ENCODE data around the gene DYNC1H1.

DYNC1H1 gene

DNA sequence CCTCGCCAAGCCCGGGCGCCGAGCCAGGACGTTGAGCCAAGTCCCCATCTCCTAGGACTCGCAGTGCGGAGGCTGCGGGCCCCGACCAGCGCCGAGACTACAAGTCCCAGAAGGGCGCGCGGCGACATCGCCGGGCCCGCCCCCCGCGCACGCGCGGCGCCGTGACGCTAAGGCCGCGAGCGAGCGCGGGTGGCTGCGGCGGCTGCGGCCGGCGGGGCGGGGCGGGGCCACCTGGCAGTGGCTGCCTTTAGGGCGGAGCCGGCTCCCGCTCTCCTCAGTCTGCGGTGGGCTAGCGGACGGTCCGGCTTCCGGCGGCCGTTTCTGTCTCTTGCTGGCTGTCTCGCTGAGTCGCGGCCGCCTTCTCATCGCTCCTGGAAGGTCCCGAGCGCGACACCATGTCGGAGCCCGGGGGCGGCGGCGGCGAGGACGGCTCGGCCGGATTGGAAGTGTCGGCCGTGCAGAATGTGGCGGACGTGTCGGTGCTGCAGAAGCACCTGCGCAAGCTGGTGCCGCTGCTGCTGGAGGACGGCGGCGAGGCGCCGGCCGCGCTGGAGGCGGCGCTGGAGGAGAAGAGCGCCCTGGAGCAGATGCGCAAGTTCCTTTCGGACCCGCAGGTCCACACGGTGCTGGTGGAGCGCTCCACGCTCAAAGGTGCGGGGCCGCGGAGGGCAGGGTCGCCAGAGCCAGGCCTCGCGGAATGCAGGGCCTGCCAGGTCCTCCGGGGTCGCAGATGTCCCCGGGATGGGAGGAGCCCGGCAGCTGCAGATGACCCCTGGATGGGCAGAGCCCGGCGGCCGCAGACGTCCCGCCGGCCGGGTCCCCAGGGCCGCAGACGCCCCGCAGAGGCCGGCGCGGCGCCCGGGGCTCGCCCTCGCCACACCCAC lies at the start of gene DYNC1H1:
Gene DYNC1H1 (plus strand): TSS at position 277 of the 884 bp plus-strand sequence. CDS start 119 bp downstream, at position 396.
- DNase-seq (ENCODE audit: low read depth) = peak; percentile 85

DNA sequence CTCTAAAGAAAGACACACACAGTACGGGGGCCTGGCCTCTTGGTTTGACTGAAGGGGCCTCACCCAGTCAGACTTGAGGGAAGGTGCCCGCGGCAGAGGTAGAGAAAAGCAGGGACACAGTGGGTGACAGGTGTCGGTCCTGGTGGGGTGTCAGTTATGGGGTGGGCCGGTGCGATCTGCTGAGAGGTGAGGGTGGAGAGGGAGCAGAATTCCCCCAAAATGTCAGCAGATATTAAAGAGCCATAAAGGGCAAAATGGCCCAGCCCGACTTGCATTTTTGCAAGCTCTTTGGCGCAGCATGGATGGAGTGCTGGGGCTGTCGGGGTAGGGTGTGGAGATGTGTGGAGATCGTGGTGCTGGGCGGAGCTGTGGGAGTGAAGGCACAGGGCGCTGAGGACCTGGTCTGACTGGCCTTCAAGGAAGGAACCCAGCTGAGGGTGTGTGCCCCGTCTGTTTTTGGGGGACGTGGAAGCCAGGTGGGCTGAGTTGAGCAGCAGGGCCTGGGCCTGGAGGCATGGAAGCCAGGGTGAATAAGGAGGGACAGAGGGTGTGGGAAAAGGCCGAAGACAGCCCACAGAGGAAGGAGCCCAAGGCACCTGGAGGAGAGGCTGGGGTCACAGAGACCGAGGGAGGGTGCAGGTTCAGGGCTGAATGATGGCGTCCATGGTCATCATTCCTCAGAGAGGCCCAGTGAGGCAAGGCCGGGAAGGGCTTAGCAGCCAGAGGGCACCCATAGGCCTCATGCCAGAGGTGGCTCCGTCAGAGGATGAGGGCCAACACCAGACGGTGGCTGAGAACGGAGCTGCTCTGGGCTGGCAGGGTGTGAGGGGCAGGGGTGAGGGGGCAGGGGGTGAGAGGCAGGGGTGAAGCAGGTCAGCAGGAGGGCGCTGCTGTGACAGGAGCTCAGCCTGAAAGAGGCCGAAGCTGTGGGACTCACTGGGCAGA lies 48.2 kb upstream of the DYNC1H1 start:
- no peak for DNase-seq (ENCODE audit: low read depth)

DNA sequence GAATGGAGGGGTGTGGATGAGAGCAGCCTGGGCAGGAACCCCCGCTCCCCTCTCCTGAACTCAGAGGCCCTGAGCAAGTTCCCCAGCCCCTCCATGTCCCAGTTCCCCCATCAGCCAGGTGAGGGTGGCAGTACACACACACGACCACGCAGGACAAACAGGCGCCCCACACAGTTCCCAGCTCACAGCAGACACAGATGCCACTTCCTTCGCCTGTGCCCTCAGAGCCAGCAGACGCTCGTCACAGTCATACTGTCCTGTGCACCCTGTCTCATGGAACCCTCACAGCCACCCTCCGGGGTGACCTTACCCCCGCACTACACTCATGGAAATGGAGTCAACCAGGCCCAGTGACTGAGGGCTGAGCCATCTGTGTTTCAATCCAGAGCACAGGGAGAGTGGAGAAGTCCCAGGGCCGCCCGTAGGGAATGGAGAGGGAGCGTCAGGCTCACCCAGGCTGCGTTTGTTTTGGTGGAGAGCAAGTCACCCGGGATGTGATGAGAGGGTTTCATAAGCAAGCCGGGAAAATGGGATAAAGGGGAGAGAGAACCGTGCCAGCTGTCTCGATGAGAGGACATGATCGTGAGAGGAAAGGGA lies 47.5 kb upstream of the DYNC1H1 start:
- no peak for DNase-seq (ENCODE audit: low read depth)

DNA sequence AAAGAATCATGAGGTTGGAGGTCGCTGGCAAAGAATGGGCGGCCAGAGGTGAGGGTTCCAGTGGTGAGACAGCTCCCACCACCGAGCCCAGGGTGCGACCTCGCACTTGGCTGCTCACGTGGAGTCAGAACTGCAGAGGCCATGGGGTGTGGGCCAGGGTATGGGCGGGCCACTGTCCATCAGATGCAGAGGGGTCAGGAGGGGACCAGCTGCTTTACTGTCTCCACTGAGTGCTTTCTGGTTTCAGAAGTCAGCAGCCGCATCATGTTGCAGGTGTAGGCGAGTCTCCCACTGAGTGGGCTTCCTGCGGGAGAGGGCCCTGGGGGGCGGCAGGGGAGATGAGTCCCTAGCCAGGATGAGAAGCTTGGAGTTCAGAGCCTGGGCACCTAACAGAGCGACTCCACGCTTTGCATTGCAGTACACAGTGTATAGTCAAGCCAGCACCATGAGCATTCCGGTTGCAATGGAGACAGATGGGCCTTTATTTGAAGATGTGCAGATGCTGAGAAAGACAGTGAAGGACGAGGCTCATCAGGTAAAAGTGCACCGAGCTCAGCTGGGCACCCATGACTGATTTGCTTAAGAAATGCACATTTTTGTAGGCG lies 46.9 kb upstream of the DYNC1H1 start:
- no peak for DNase-seq (ENCODE audit: low read depth)

DNA sequence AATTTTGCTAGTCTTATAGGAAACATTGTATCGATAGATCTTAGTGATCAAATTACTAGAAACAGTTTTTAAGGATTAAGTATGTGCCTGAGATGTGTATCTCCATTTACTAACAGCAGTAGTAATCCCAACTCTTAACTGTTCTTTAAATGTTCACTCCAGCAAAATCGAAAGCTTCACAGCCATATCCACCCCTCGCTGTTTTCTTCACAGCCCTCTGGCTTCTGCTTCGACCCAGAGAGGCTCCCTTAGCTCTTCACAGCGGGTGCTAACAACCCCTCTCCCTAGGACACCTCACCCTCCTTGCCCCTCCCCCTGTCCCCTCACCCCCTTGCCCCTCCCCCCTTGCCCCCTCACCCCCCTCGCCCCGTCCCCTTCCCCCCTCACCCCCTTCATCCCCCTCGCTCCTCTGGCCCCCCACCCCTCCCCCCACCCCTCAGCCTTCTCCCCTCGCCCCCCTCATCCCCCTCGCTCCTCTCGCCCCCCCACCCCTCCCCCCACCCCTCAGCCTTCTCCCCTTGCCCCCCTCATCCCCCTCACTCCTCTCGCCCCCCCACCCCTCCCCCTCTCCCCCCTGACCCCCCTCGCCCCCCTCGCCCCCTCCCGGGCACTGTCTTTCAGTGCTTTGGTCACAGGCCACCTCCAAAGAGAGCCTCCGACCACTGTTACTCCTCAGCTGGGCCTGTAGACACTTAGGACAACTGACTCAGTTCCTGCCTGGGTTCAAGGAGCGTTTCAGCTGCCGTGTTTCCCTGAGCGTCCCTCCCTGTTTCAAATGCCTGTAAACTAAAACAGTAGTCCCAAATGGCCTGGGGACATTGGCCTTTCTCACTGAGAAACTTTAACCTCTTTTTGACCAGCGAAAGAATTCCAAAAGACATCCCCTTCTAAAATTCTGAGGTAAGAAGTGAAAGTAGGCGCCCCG lies 46.0 kb upstream of the DYNC1H1 start:
- no peak for DNase-seq (ENCODE audit: low read depth)

DNA sequence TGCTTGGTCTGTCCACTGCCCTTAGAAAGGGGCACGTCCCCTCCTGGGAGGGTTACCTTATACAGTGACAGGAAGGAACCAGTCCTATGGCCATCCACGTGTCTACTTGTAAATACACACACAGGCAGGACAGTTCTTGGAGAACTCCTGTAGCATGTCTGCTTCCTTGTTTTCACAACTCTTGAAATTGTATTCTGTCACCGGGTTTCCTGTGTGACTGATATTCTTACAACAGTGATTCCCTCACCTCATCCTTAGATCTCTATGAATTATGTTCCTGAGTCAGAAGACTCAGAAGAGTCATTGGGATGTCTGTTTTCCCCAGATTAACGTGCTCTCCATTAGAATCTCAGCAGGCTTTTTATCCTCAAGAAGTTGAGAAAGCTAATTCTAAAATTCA lies 44.1 kb upstream of the DYNC1H1 start:
- DNase-seq (ENCODE audit: low read depth) = no peak

DNA sequence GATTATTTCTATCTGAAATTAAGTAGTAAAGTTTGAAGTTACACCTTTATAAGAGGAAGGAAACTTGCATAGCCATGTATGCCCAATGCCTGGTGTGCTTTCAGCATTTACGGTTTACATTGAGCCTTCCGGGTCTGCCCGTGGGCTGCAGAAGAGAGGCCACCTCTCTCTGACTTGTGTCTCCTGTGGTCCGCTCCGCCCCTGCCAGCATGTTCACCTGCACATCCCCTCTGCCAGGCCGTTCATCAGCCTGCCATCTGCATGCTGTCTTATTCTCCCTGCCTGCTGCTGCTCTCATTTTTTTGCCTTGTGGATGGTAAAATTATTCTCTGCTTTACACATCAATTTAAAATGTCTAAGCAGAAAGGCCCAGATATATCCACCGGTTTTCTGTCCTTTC lies 41.5 kb upstream of the DYNC1H1 start:
- no peak for DNase-seq (ENCODE audit: low read depth)

DNA sequence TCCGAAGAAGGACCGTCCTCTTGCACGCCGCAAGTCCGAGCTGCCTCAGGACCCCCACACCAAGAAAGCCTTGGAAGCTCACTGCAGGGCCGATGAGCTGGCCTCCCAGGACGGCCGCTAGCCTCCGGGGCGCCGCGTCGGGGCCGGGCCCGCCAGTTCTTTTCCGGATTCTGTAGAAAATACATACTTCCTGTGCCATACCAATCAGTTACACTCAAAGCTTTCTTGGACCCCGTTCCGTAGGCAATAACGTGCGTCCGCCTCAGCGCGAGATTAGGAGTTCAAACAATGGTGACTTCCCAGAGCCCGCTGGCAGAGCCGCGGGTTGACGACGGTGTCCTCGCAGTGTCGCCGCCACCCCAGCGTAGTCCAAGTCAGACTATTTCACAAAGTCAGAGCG lies 39.2 kb upstream of the DYNC1H1 start:
- no peak for DNase-seq (ENCODE audit: low read depth)

DNA sequence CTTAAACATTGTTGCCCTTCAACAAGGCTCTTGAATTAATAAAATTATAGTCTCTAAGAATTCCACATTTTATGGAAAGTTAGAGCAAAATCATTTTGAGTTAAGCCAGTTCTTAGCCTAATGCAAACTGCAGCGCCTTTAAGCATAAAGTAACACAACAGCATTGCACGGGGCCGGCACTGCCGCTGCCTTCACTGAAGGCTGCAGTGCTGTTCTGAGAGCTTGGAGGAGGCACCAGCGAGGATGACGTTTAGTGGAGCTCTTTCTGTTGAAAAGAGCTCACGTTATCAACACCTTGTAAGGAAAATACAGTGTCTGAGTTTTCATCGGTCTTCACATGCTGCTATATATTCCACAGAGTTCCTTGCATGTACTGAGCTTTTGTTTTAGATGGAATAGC lies 38.3 kb upstream of the DYNC1H1 start:
- no peak for DNase-seq (ENCODE audit: low read depth)

DNA sequence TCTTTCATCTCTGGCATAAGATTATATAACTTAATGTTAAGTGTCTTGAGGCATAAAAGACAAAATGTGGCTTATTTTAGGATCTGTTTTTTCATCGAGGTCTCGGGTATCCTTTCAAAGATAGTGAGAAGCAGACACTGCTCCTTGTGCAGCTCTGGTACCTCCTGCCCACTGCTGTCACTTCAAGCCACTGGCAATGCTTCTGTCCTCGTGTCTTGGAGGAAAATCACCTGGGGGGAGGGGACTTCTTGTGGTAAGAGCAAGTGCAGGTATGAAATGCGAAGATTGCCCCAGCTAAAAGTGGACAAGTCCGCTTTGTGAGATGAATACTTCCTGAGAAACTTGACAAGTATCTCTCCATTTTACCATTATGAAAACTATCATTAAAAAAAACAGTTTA lies 37.8 kb upstream of the DYNC1H1 start:
- DNase-seq (ENCODE audit: low read depth) = no peak

DNA sequence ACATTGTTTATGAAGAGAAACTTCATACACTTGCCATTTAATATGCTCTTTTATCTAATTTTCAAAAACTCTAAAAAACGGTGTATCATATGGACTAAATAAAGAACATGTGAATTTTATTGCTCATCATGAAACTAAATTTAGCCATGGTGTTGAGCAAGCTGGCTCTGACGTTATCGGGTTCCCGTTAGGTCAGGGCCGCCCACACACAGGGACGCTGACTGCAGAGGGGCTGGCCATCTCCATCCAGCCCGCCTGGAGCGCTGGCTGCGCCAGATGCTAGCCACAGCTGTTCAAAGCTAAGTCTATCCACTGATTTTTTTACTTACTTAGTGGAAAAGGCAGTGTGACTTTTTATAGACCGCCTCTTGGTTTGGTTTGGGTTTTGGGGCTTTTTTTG lies 36.5 kb upstream of the DYNC1H1 start:
- no peak for DNase-seq (ENCODE audit: low read depth)

DNA sequence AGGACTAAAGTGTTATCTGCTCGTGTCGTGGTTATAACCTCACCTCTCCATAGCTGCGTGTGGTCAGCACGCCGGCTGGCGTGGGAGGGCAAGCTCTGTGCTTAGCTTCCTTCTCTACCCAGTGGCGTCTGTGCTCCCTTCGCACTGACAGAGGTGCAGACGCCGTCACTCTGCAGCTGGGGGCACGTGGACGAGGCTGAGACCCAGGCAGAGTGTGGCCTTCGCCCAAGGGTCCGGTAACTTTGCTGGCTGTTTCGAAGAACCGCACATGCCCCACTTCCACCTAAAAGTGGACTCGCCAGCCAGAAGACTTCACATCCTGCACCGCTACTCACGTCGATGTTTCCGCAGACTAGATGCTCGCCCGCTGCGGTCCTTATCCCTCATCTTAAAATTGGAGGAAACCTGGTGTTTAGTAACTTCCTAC lies 35.9 kb upstream of the DYNC1H1 start:
- no peak for DNase-seq (ENCODE audit: low read depth)

DNA sequence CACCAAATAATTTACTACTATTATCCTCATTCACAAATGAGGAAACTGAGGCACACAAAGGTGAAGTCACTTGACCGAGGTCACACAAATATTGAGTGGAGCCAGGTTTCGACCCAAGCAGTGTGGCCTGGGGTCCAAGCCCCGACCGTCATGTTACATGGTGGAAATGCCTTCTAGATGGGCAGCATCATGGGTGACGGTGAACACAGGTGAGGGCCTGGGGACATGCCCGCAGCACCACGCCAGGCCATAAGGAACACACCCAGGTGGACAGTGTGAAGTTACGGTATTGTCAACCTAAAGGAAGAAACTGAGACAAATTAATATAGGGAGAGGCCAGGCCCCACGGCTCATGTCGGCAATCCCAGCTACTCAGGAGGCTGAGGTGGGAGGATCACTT lies 35.3 kb upstream of the DYNC1H1 start:
- no peak for DNase-seq (ENCODE audit: low read depth)

DNA sequence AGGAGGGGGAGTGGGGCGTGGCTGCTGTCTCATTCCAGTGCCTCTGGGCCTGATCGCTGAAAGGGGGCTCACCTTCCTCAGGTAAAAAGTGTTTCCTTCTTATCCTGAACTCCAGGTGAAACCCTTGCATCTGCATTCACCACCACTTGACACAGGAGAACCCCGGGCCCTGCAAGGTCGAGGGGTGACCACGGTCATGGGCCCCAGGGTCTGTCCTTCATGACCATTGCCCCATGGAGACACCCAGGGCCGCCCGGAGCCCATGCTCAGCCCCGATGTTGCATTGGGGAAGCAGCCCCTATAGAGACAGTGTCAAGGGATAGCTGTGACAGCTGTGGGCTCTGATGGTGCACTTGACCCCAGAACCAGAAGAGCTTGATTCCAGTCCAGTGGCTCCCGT lies 34.4 kb upstream of the DYNC1H1 start:
- DNase-seq (ENCODE audit: low read depth) = no peak

DNA sequence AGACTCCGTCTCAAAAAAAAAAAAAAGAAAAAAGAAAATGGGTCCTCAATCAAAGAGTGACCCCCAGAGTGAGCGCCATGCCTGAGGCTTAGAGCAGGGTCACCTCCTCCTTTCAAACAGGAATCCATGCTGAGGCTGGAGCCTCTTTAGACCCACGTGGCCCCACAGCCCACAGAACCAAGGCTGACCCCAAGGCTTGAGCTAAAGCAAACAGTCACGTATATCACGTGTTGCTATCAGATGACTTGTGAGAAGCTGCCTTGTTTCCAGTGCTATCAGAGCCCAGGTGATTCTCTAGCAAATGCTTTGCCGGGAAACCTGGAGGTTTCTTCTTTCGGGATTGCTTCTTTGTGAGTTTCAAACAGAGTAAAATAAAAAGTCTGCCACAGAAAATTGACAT lies 31.7 kb upstream of the DYNC1H1 start:
- DNase-seq (ENCODE audit: low read depth) = no peak

DNA sequence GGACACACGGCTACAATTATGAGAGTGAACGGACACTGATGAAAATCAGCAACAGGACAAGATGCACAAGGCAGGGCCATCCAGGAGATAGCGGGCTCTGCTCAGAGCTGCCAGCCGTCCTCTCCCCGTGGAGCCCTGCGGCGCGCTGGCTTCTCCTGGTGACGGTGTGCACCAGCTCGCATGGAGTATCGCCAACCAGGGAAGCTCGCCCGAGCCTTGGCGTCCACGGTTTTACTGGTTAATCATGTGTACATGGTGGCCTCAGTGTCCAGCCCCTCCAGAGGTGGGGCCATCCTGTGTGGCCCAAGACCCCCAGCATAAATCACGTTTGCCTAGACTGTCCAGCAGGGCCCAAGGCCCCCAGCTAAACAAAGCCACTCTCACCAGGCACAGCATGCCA lies 31.2 kb upstream of the DYNC1H1 start:
- DNase-seq (ENCODE audit: low read depth) = no peak

DNA sequence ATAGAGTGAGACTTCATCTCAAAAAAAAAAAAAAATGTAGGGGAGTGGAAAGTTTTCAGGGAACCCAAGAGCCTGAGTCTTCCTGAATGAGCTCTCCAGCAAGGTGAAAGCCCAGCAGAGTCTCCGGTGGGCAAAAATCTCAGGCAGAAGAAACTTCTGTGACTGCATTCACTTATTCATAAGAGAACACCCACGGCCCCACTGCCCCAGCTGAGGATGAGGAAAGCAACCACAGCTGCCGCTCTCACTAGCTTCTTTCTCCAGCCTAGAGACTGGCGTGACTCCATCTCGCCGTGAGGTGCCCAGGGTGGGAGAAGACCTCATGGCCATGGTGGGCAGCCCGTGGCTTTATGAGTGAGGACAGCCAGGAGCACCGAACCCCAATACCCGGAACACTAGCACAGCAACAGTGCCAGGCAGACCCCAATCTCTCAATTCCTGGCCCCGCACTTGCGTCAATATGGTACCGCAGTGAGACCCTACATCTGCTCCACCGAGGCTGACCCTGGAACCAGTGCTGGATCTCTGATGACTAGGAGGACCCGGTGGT lies 29.7 kb upstream of the DYNC1H1 start:
- DNase-seq (ENCODE audit: low read depth) = no peak

DNA sequence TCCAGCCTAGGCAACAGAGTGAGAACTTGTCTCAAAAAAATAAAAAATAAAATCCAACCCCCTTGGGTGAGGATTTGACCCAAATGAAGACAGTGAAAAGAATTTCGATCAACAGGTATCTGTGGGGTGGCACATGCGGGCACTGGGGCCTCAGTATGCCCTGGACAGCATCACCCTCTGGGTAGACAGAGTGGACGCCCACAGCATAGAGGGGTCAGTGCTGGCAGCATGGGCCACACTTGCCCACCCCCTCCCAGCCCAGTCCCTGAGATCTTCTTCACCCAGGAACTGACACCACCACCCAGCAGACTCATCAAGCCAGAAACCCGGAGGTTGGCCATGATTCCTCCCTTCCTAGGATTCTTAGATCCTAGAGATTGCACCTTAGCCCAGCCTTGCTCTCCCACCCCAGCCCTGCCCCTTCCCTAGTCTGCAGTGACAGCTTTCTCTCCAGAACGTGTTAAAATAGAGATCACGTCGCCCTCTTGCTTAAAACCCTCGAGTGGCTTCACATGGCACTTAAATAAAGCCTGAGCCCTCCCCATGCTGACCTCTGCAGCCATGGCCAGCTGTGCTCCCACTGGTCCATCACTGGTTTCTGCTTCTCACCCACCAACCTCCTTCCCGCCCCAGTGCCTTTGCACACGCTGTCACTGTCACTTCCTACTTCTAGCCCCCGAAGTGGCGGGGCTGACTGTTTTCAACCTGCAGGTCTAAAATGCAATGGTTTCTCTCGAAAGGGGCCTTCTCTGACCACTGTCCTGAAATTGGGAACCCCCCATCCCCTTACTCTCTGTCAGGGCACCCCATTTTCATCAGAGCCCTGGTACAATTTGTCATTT lies 26.2 kb upstream of the DYNC1H1 start:
- DNase-seq (ENCODE audit: low read depth) = no peak

DNA sequence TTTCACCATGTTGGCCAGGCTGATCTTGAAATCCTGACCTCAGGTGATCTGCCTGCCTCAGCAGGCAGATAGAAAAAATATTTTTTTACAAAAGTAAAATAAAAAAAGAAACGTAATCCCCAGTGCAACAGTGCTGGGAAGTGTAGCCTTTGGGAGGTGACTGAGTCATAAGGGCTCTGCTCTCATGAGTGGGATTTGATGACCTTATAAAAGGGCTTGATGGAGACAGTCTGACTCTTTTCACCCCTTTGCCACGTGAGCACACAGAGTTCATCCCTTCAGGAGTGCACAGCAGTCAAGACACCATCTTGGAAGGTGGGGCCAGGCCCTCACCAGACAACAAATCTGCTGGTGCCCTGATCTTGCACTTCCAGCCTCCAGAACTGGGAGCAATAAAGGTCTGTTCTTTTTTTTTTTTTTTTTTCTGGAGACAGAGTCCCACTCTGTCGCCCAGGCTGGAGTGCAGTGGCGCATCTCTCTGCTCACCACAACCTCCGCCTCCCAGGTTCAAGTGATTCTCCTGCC lies 24.7 kb upstream of the DYNC1H1 start:
- DNase-seq (ENCODE audit: low read depth) = no peak

DNA sequence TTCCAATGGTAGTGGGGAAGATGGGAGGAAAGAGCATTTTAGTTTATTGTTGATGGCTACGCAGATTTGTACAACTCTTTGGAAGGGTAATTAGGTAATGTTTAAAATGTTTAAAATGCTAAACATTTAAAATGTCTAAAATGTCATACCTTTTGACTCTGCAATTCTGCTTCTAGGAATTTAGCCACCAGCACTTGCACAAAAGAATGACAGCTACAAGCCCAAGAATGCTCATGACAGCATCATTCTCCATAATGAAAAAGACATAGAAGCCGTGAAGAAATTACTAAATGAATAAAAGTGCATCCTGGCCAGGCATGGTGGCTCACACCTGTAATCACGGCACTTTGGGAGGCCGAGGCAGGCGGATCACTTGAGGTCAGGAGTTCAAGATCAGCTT lies 19.9 kb upstream of the DYNC1H1 start:
- DNase-seq (ENCODE audit: low read depth) = no peak
